ENCODE results near the gene PRKCSH. TPM values are rescaled to one million over a fixed set of nuclear protein-coding genes. Genes with fewer than 3 reads are reported as not detected.

PRKCSH gene
- total RNA-seq, 1 experiment from 2014 or later = 399 TPM

GRCh38 chr19:11422163-11423065, 13.0 kb upstream of the PRKCSH start:
- Histone ChIP-seq H3K9me3 (ENCODE audit: control insufficient read depth, insufficient read depth, low read depth, low read length) (no peaks in the 10 kb centered on the region), H3K27me3 (ENCODE audit: control insufficient read depth, insufficient read depth, low read length) (no peaks in the 10 kb centered on the region), H3K27ac (ENCODE audit: low read length) (no peak overlapping the region), H3K36me3 (ENCODE audit: control insufficient read depth, insufficient read depth, low read length) (peaks cover 5% of the 10 kb centered on the region; the same call in 1 of the 2 replicates), H3K4me1 (ENCODE audit: control insufficient read depth, insufficient read depth, low read length) (no peaks in the 10 kb centered on the region), H3K4me3 (ENCODE audit: low read depth in 2 of 2, low read length in 2 of 2) (peak overlapping the region in 1 of 2 experiments; percentile 27; a peak in 1 of 4 replicates)
- ChIA-PET CTCF (interaction anchor here (1.1 to 1.5 kb wide), 2 partner anchors 39 to 41 kb away, joined by 4 read pairs; no protein-coding TSS in a partner anchor), POLR2A (no interaction called here)
- TF ChIP-seq CTCF (IDR thresholded peaks at IDR 0.05) (no peak), REST (IDR thresholded peaks at IDR 0.05; ENCODE audit: insufficient read depth in 1 of 2, low read depth in 2 of 2, low read length in 1 of 2) (no peak), TCF7L2 (IDR thresholded peaks at IDR 0.05; ENCODE audit: low read depth, low read length) (no peak), SIN3A (IDR thresholded peaks at IDR 0.05; ENCODE audit: borderline replicate concordance, insufficient read depth, low read depth, low read length) (no peak), POLR2AphosphoS5 (IDR thresholded peaks at IDR 0.05; ENCODE audit: low read depth, low read length) (no peak)
- no peak for DNase-seq (ENCODE audit: low read depth, low spot score)
- in situ Hi-C loops (cut with HindIII; ENCODE audit: low pct_unique_long_range_greater_than_20kb, low sequenced_read_pairs) = no loop called here
- intact Hi-C loops (cut with micrococcal nuclease; ENCODE audit: unreplicated experiment) = no loop called here
- peak; percentile 49 for ATAC-seq
- no TSS peak for BruUV-seq (replicated peaks)

- Histone ChIP-seq H3K27me3 (ENCODE audit: control insufficient read depth, insufficient read depth, low read length) (no peaks in the 10 kb centered on the region), H3K4me3 (ENCODE audit: low read depth in 2 of 2, low read length in 2 of 2) (no peak overlapping the region), H3K9me3 (ENCODE audit: control insufficient read depth, insufficient read depth, low read depth, low read length) (no peaks in the 10 kb centered on the region), H3K36me3 (ENCODE audit: control insufficient read depth, insufficient read depth, low read length) (peaks cover 5% of the 10 kb centered on the region; the same call in 1 of the 2 replicates), H3K4me1 (ENCODE audit: control insufficient read depth, insufficient read depth, low read length) (no peaks in the 10 kb centered on the region), H3K27ac (ENCODE audit: low read length) (no peak overlapping the region)
- intact Hi-C loops (cut with micrococcal nuclease; ENCODE audit: unreplicated experiment) = no loop called here
- ChIA-PET CTCF (interaction anchor here (1.1 kb wide), 1 partner anchor 42 kb away, joined by 4 read pairs; no protein-coding TSS in a partner anchor), POLR2A (no interaction called here)
- no peak for DNase-seq (ENCODE audit: low read depth, low spot score)
- in situ Hi-C loops (cut with HindIII; ENCODE audit: low pct_unique_long_range_greater_than_20kb, low sequenced_read_pairs) = no loop called here
- ATAC-seq = no peak
- TF ChIP-seq TCF7L2 (IDR thresholded peaks at IDR 0.05; ENCODE audit: low read depth, low read length) (no peak), CTCF (IDR thresholded peaks at IDR 0.05) (no peak)
- BruUV-seq (replicated peaks) = no TSS peak
These were observed 12.2 kb upstream of the PRKCSH start for GRCh38 chr19:11423164-11423790.

All from Panc1 (cell line).